A673 (cell line): ENCODE data around the gene SMAD5.

Source experiments
- CTCF ChIP-seq: fragments of 300-800, 200-600 bp; sonication (generic); conservative IDR thresholded peaks from 2 replicates; pipeline ENCODE4 v1.5.1; 2017; ENCODE audit warnings: low read depth, mild to moderate bottlenecking, antibody characterized with exemption, low read length, moderate library complexity, mixed read lengths
- EZH2 ChIP-seq: fragments of 200-600 bp; sonication (generic); IDR thresholded peaks from 2 replicates; pipeline ENCODE4 v1.6.1; 2017; ENCODE audit warnings: borderline replicate concordance, low read depth, mild to moderate bottlenecking, mixed read lengths, antibody characterized with exemption, low read length; ENCODE audit not compliant: poor library complexity, severe bottlenecking

- no peak for TF ChIP-seq CTCF
- no peak for TF ChIP-seq EZH2
Measured at GRCh38 chr5:136123236-136123768, 9.3 kb upstream of the SMAD5 start.
